K562 (cell line): Measurements from ENCODE around the gene NOD2. TPM values are rescaled to one million over a fixed set of nuclear protein-coding genes. Genes with fewer than 3 reads are reported as not detected.

Experiments used
- ATAC-seq: fragments of 200-7000 bp; cut with Tn5 transposase; 3 replicates; pipeline ENCODE4 v1.9.1; 2020; ENCODE audit warnings: moderate library complexity
- BruUV-seq: library from RNA; stranded (reverse); fragments of 400-500 nt; replicated peaks from 2 replicates; lab custom pipeline; 2021; lab: Mats Ljungman, UMichigan
- CTCF ChIA-PET: fragments of 300-600 bp; formaldehyde crosslinking; extraction: SDS; loops from one replicate; lab custom pipeline; 2021; ENCODE audit warnings: low intra/inter-chr PET ratio; lab: Yijun Ruan, JAX
- POLR2A ChIA-PET: fragments of 300-600, 350-650 bp; sonication (Branson Sonifier 250); formaldehyde crosslinking; extraction: SDS; loops from one replicate; lab custom pipeline; 2021; ENCODE audit warnings: antibody characterized with exemption, inconsistent platforms; lab: Yijun Ruan, JAX
- DNase-seq, 4 experiments: peaks; one replicate each; pipeline versions ENCODE4 v3.0.0 to v3.0.0-alpha.2; 2011 to 2018; ENCODE audit warnings: low spot score in 3 of 4, mixed read lengths in 3 of 4; ENCODE audit errors: extremely low read depth in 1 of 4
- FAIRE-seq: peaks from 2 replicates; lab custom pipeline; 2011; peaks lifted over from hg19 to GRCh38; lab: Jason Lieb, UNC
- H2AFZ ChIP-seq: 2 replicates; pipeline ENCODE4 v1.6.0; 2011; ENCODE audit warnings: low read depth, low read length, control low read depth, inconsistent platforms
- H3K27ac ChIP-seq: fragments of 200-600 bp; 3 replicates; pipeline ENCODE4 v1.8.0; 2011; ENCODE audit warnings: low read depth, mild to moderate bottlenecking, control low read depth, inconsistent platforms, low read length, moderate library complexity, mixed read lengths; ENCODE audit errors: extremely low read depth
- H3K27me3 ChIP-seq, 2 experiments: fragments of 300-600 bp in 1 of 2; 2 replicates in 1 of 2; 3 replicates in 1 of 2; pipeline versions ENCODE4 v1.6.0 to v1.8.0; 2011; ENCODE audit warnings: inconsistent platforms in 2 of 2, low read length in 2 of 2, mild to moderate bottlenecking in 1 of 2, mixed read lengths in 1 of 2, moderate library complexity in 1 of 2; ENCODE audit not compliant: control insufficient read depth in 2 of 2, insufficient read depth in 2 of 2
- H3K36me3 ChIP-seq: fragments of 300-600 bp; 3 replicates; pipeline ENCODE4 v1.8.0; 2011; ENCODE audit warnings: mild to moderate bottlenecking, low read length, inconsistent platforms; ENCODE audit not compliant: control insufficient read depth, insufficient read depth
- H3K4me1 ChIP-seq, 2 experiments: fragments of 200-600 bp in 1 of 2; replicated peaks in 1 of 2; 2 replicates in 1 of 2; 3 replicates in 1 of 2; pipeline versions ENCODE4 v1.5.1 to v1.8.0; 2011; ENCODE audit warnings: inconsistent platforms in 2 of 2, low read length in 2 of 2, mild to moderate bottlenecking in 1 of 2, mixed read lengths in 1 of 2, moderate library complexity in 1 of 2; ENCODE audit not compliant: control insufficient read depth in 2 of 2, insufficient read depth in 2 of 2
- H3K4me2 ChIP-seq: 2 replicates; pipeline ENCODE4 v1.6.1; 2011; ENCODE audit warnings: low read length, control low read depth, inconsistent platforms, mixed read lengths; ENCODE audit not compliant: insufficient read depth
- H3K4me3 ChIP-seq: fragments of 200-600 bp; sonication (generic), shearing (Covaris generic); 2 replicates; pipeline ENCODE4 v1.5.1; 2016; ENCODE audit warnings: control low read depth, inconsistent platforms
- H3K79me2 ChIP-seq: fragments of 200-600 bp; 3 replicates; pipeline ENCODE4 v1.8.0; 2011; ENCODE audit warnings: low read length, inconsistent platforms; ENCODE audit not compliant: control insufficient read depth, insufficient read depth
- H3K9ac ChIP-seq, 2 experiments: 2 replicates each; pipeline versions ENCODE4 v1.6.0 to v1.6.1; 2011; ENCODE audit warnings: low read depth in 2 of 2, low read length in 2 of 2, control low read depth in 1 of 2, inconsistent platforms in 1 of 2, mild to moderate bottlenecking in 1 of 2, mixed read lengths in 1 of 2; ENCODE audit not compliant: insufficient read depth in 1 of 2
- H3K9me1 ChIP-seq: one replicate; pipeline ENCODE4 v1.6.0; 2011; ENCODE audit warnings: inconsistent platforms, mild to moderate bottlenecking, low read length, moderate library complexity; ENCODE audit not compliant: control insufficient read depth, insufficient read depth
- H3K9me3 ChIP-seq: replicated peaks from 2 replicates; pipeline ENCODE4 v1.5.1; 2011; ENCODE audit warnings: low read depth, low read length, inconsistent platforms; ENCODE audit not compliant: control insufficient read depth, insufficient read depth
- H4K20me1 ChIP-seq: replicated peaks from 2 replicates; pipeline ENCODE4 v1.6.1; 2011; ENCODE audit warnings: low read length, inconsistent platforms, mixed read lengths; ENCODE audit not compliant: control insufficient read depth, insufficient read depth
- HMGN3 ChIP-seq: IDR thresholded peaks from 2 replicates; pipeline ENCODE4 v1.6.1; 2011; ENCODE audit warnings: borderline replicate concordance, low read depth, mild to moderate bottlenecking, mixed read lengths, low read length; ENCODE audit not compliant: insufficient read length; ENCODE audit errors: extremely low read depth
- LARP7 ChIP-seq: fragments of 450-650 bp; IDR thresholded peaks from 2 replicates; pipeline ENCODE4 v1.6.1; 2016
- MTA2 ChIP-seq: fragments of 450-650 bp; IDR thresholded peaks from 2 replicates; pipeline ENCODE4 v1.6.1; 2016; ENCODE audit warnings: low read depth
- PPARD ChIP-seq: fragments of 250-450 bp; sonication (Bioruptor Pico); IDR thresholded peaks from 2 replicates; pipeline ENCODE4 v1.8.0; 2022; ENCODE audit warnings: inconsistent platforms, mild to moderate bottlenecking, moderate library complexity
- SFPQ ChIP-seq: fragments of 200-400 bp; formaldehyde crosslinking; IDR thresholded peaks from 2 replicates; pipeline ENCODE4 v1.6.1; 2017; ENCODE audit warnings: mild to moderate bottlenecking, low read depth, low read length, moderate library complexity
- ZNF24 ChIP-seq: fragments of 450-650 bp; IDR thresholded peaks from 2 replicates; pipeline ENCODE4 v1.6.1; 2016
- WGBS: fragments of 100-300 bp; shearing (Covaris generic); methylation state at CpG from one replicate; pipeline ENCODE4 v1.1.6; 2016; ENCODE audit warnings: low coverage, mixed read lengths; ENCODE audit not compliant: insufficient coverage; ENCODE audit errors: missing lambda C conversion rate; 5-methylcytosine and 5-hydroxymethylcytosine counted together
- in situ Hi-C: fragments of 300-500 bp; cut with MboI; formaldehyde crosslinking; loops from 4 replicates; pipeline ENCODE4 v1.15.0; 2018; ENCODE audit warnings: inconsistent platforms, mixed read lengths
- intact Hi-C: fragments of 100-400 bp; cut with micrococcal nuclease; formaldehyde crosslinking; loops from 2 replicates; pipeline ENCODE4 v1.14.2; 2022
- polyA plus RNA-seq, 8 experiments: library from polyadenylated mRNA; depleted of rRNA in 4 of 8; stranded (reverse) in 5 of 8; unstranded in 3 of 8; fragments of >200 nt; fragmentation: Nextera tagmentation in 2 of 8; fragmentation: Illumina TruSeq in 1 of 8; extraction: Ambion mirVana in 2 of 8; extraction: Trizol in 1 of 8; gene quantifications; 2 replicates each; pipeline versions ENCODE4 v1.2.1 to v1.2.3, GENCODE V29; 2011 to 2014; ENCODE audit warnings: inconsistent platforms in 1 of 8, missing spikeins in 1 of 8
- total RNA-seq, 7 experiments: library from RNA; depleted of rRNA in 6 of 7; stranded (reverse); fragments of >200 nt in 6 of 7; fragmentation: Illumina TruSeq in 2 of 7; extraction: Trizol in 2 of 7; gene quantifications; 2 replicates each; pipeline versions ENCODE4 v1.2.1 to v1.2.3, GENCODE V29; 2011 to 2021; ENCODE audit warnings: low replicate concordance in 1 of 7
- TF ChIP-seq, protein P1 (sequence below), 2 experiments: fragments of 450-650 bp in 1 of 2; sonication (generic) in 1 of 2; formaldehyde crosslinking in 1 of 2; IDR thresholded peaks; 2 replicates each; pipeline versions ENCODE4 v1.7.1 to v1.9.0; 2016 to 2022; ENCODE audit warnings: inconsistent platforms in 1 of 2, mild to moderate bottlenecking in 1 of 2, missing genetic modification reagents in 1 of 2
- TF ChIP-seq, protein P2 (sequence below): IDR thresholded peaks from 2 replicates; pipeline ENCODE4 v1.6.1; 2011; ENCODE audit warnings: borderline replicate concordance, low read depth, mild to moderate bottlenecking, moderate library complexity, low read length; ENCODE audit not compliant: insufficient read depth, poor library complexity, severe bottlenecking

NOD2 gene
- total and polyA plus RNA-seq, 9 of the 15 experiments (the other 6 are each of a cell fraction or from before 2014, with no cell fraction given) = 0.04 TPM; not detected in 8

- no peaks in the 10 kb centered on the region for H3K9me1 ChIP-seq
- peaks cover 0 to 4% of the 10 kb centered on the region in 2 experiments; a peak in 3 of 5 replicates for H3K4me1 ChIP-seq
- H3K4me3 ChIP-seq = no peak overlapping the region
- H3K9ac ChIP-seq = no peak overlapping the region
- no peaks in the 10 kb centered on the region for H4K20me1 ChIP-seq
- no TSS peak for BruUV-seq
- no peak overlapping the region for H3K4me2 ChIP-seq
- no peak for DNase-seq
- ChIA-PET CTCF (no interaction called here), POLR2A (no interaction called here)
- no peaks in the 10 kb centered on the region for H3K9me3 ChIP-seq
- no peak for FAIRE-seq
- peaks cover 6 to 24% of the 10 kb centered on the region in 2 experiments; a peak in 4 of 5 replicates for H3K27me3 ChIP-seq
- H2AFZ ChIP-seq = no peak overlapping the region
- no peak overlapping the region for H3K27ac ChIP-seq
- WGBS = 0% methylated on average over 3 of the region's 3 CpGs
- H3K36me3 ChIP-seq = no peaks in the 10 kb centered on the region
- H3K79me2 ChIP-seq = no peaks in the 10 kb centered on the region
- no peak for ATAC-seq
- in situ Hi-C loops = no loop called here
- intact Hi-C loops = no loop called here
- TF ChIP-seq HMGN3 (no peak), PPARD (no peak), MTA2 (no peak), LARP7 (no peak), SFPQ (no peak), ZNF24 (no peak)
- TF ChIP-seq, protein P1, sequence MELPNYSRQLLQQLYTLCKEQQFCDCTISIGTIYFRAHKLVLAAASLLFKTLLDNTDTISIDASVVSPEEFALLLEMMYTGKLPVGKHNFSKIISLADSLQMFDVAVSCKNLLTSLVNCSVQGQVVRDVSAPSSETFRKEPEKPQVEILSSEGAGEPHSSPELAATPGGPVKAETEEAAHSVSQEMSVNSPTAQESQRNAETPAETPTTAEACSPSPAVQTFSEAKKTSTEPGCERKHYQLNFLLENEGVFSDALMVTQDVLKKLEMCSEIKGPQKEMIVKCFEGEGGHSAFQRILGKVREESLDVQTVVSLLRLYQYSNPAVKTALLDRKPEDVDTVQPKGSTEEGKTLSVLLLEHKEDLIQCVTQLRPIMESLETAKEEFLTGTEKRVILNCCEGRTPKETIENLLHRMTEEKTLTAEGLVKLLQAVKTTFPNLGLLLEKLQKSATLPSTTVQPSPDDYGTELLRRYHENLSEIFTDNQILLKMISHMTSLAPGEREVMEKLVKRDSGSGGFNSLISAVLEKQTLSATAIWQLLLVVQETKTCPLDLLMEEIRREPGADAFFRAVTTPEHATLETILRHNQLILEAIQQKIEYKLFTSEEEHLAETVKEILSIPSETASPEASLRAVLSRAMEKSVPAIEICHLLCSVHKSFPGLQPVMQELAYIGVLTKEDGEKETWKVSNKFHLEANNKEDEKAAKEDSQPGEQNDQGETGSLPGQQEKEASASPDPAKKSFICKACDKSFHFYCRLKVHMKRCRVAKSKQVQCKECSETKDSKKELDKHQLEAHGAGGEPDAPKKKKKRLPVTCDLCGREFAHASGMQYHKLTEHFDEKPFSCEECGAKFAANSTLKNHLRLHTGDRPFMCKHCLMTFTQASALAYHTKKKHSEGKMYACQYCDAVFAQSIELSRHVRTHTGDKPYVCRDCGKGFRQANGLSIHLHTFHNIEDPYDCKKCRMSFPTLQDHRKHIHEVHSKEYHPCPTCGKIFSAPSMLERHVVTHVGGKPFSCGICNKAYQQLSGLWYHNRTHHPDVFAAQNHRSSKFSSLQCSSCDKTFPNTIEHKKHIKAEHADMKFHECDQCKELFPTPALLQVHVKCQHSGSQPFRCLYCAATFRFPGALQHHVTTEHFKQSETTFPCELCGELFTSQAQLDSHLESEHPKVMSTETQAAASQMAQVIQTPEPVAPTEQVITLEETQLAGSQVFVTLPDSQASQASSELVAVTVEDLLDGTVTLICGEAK (IDR thresholded peaks at IDR 0.05) = no peak
- TF ChIP-seq, protein P1 (CRISPR knock-in tag; IDR thresholded peaks at IDR 0.05) = no peak
- TF ChIP-seq, protein P2, sequence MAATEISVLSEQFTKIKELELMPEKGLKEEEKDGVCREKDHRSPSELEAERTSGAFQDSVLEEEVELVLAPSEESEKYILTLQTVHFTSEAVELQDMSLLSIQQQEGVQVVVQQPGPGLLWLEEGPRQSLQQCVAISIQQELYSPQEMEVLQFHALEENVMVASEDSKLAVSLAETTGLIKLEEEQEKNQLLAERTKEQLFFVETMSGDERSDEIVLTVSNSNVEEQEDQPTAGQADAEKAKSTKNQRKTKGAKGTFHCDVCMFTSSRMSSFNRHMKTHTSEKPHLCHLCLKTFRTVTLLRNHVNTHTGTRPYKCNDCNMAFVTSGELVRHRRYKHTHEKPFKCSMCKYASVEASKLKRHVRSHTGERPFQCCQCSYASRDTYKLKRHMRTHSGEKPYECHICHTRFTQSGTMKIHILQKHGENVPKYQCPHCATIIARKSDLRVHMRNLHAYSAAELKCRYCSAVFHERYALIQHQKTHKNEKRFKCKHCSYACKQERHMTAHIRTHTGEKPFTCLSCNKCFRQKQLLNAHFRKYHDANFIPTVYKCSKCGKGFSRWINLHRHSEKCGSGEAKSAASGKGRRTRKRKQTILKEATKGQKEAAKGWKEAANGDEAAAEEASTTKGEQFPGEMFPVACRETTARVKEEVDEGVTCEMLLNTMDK = no peak
Observed at GRCh38 chr16:50706250-50706649, 12.8 kb downstream of the NOD2 start.
